NCI-H1694 treated with DMSO at 0.1 percent for 48 hours (cell line): Measurements from ENCODE around the gene PXN.
"Not testable (repeated sequence)": the region's sequence is repeated elsewhere in the genome, so short reads cannot be mapped to it uniquely, and the experiment has no call there.

Source experiments
- DNase-seq: peaks from one replicate; lab custom pipeline; 2025; lab: John Stamatoyannopoulos, UW

The PXN gene

GRCh38 chr12:120241561-120242274 lies 23.8 kb downstream of the PXN start:
- no peak for DNase-seq

- DNase-seq, result no peak
Measured at GRCh38 chr12:120240495-120240833, 25.1 kb downstream of the PXN start.

- no peak for DNase-seq
Measured at GRCh38 chr12:120239776-120240494, 25.6 kb downstream of the PXN start.

GRCh38 chr12:120238839-120239445 lies 26.6 kb downstream of the PXN start:
- DNase-seq, result no peak

- DNase-seq, result no peak
Measured at GRCh38 chr12:120238217-120238616, 27.3 kb downstream of the PXN start.

- peak; percentile 37 for DNase-seq
Measured at GRCh38 chr12:120237360-120238171, 28.0 kb downstream of the PXN start.

GRCh38 chr12:120236809-120237208 lies 28.7 kb downstream of the PXN start:
- DNase-seq, result not testable (repeated sequence)

- no peak for DNase-seq
Measured at GRCh38 chr12:120235369-120236323, 29.9 kb downstream of the PXN start.

- peak; percentile 50 for DNase-seq
Measured at GRCh38 chr12:120234643-120235368, 30.7 kb downstream of the PXN start.

- DNase-seq, result no peak
Measured at GRCh38 chr12:120231316-120232011, 34.1 kb downstream of the PXN start.

GRCh38 chr12:120230974-120231315 lies 34.6 kb downstream of the PXN start:
- DNase-seq, result no peak

GRCh38 chr12:120230326-120230973 lies 35.1 kb downstream of the PXN start:
- no peak for DNase-seq

GRCh38 chr12:120229487-120230325 lies 35.8 kb downstream of the PXN start:
- DNase-seq, result no peak

GRCh38 chr12:120229071-120229486 lies 36.5 kb downstream of the PXN start:
- DNase-seq, result no peak

GRCh38 chr12:120228291-120229070 lies 37.0 kb downstream of the PXN start:
- DNase-seq, result peak; percentile 46

GRCh38 chr12:120228041-120228290 lies 37.6 kb downstream of the PXN start:
- no peak for DNase-seq

GRCh38 chr12:120227233-120228040 lies 38.1 kb downstream of the PXN start:
- DNase-seq, result no peak
